Stimulated activated CD8-positive, alpha-beta memory T cell treated with anti-CD3 and anti-CD28 coated beads, Interleukin-4, amount 100 ng/mL, for 24 hours (primary cell): ENCODE results near the gene HDAC4.
"Not testable (repeated sequence)": the region's sequence is repeated elsewhere in the genome, so short reads cannot be mapped to it uniquely, and the experiment has no call there.

Experiments
- DNase-seq: peaks from one replicate; pipeline ENCODE4 v3.0.0-alpha.2; 2020; ENCODE audit warnings: low read depth

The HDAC4 gene

GRCh38 chr2:239187464-239188253 is 213.2 kb downstream of the HDAC4 start:
- DNase-seq = no peak

GRCh38 chr2:239186516-239187357 is 214.1 kb downstream of the HDAC4 start:
- DNase-seq = no peak

- DNase-seq = no peak
Measured at GRCh38 chr2:239184968-239185903, 215.6 kb downstream of the HDAC4 start.

- DNase-seq = no peak
Measured at GRCh38 chr2:239184179-239184578, 216.6 kb downstream of the HDAC4 start.

GRCh38 chr2:239182981-239183791 is 217.6 kb downstream of the HDAC4 start:
- DNase-seq = no peak

- no peak for DNase-seq
Measured at GRCh38 chr2:239181903-239182581, 218.8 kb downstream of the HDAC4 start.

- DNase-seq = no peak
Measured at GRCh38 chr2:239181074-239181902, 219.5 kb downstream of the HDAC4 start.

GRCh38 chr2:239180526-239181073 is 220.2 kb downstream of the HDAC4 start:
- DNase-seq = no peak

- DNase-seq = no peak
Measured at GRCh38 chr2:239179851-239180371, 220.9 kb downstream of the HDAC4 start.

GRCh38 chr2:239178954-239179353 is 221.9 kb downstream of the HDAC4 start:
- DNase-seq = no peak

GRCh38 chr2:239178484-239178883 is 222.3 kb downstream of the HDAC4 start:
- DNase-seq = no peak

GRCh38 chr2:239177908-239178307 is 222.9 kb downstream of the HDAC4 start:
- DNase-seq = no peak

GRCh38 chr2:239177325-239177724 is 223.5 kb downstream of the HDAC4 start:
- no peak for DNase-seq

GRCh38 chr2:239176138-239176803 is 224.5 kb downstream of the HDAC4 start:
- DNase-seq = not testable (repeated sequence)

- DNase-seq = no peak
Measured at GRCh38 chr2:239175181-239175580, 225.6 kb downstream of the HDAC4 start.

- no peak for DNase-seq
Measured at GRCh38 chr2:239173301-239173700, 227.5 kb downstream of the HDAC4 start.

- no peak for DNase-seq
Measured at GRCh38 chr2:239171643-239172042, 229.2 kb downstream of the HDAC4 start.

- DNase-seq = no peak
Measured at GRCh38 chr2:239169311-239170048, 231.3 kb downstream of the HDAC4 start.
